Stimulated activated CD8-positive, alpha-beta memory T cell treated with anti-CD3 and anti-CD28 coated beads, Interleukin-15, amount 100 ng/mL, for 1 hour (primary cell): ENCODE data around the gene RAB9A.

Experiments used
- DNase-seq: peaks from one replicate; pipeline ENCODE4 v3.0.0-alpha.2; 2020; ENCODE audit warnings: low read depth

Gene RAB9A

DNA sequence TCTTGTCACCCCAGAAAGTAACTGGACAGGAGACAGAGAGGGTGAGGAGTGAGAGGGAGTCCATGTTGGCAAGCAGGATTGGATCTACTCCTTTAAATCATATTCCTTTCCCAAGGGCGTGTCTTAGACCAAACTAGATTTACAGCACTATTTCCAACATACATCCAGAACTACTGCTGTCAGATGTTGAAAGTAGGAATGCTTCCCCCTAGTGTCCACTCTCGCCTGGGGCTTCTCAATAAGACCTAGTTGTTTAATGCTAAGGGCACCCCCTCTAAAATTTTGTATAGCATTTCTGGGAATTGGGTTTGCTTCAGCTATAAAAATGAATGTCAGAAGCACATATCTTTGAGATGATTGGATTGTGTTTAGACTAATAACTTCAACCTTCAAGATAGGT, 58.9 kb downstream of the RAB9A start:
- DNase-seq: no peak

DNA sequence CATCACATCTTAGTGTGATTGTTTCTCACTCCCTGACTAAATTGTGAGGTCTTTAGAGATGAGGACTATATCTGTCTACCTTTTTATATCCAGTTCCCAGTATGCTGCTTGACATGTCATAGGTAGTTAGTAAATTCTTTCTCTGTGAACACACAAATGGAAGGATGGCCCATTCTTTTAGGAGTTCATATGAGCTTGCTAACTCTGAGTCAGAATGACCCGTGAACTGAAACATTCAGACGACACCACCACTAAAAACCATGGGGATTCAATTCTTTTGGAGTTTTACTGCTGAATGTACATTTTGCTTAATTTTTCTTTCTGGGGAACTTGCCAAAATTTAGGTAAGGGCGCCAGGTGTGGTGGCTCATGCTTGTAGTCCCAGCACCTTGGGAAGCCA, 59.6 kb downstream of the RAB9A start:
- no peak for DNase-seq

DNA sequence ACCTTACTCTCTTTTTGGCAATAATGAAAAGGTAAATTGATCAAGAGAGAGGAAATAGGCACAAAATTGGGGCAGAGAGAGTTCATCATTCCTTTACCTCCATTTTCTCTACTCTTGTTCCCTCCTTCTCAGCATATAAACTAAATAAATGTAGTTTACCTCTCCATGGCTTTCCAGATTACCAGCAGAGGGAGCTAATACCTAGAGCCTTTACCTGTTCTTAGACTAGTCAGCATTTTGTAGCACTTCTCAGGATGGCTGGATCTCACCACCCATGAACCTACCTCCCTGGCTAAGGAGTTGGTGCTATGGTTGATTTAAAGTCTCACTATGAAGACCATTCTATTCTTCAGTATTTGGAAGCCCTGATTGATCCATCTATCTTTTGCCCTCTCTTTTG, 61.3 kb downstream of the RAB9A start:
- no peak for DNase-seq

DNA sequence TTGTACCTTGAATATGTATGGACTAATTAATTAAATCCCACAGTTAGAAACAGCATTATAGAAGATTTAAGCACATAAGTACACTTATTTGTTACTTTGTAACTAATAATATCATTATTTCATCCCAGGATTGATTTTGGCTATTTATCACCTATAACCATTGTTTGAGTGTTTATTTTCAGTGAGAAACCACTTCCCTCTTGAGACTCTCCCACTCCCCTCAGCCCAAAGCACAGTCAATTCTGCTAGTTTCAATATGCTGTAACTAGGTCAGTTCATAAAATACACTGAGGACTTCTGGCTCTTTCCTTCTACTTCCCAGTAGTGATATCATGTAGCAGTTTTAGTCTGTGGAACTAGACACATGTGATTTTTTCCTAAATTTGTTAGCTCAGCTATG, 61.9 kb downstream of the RAB9A start:
- DNase-seq: no peak

DNA sequence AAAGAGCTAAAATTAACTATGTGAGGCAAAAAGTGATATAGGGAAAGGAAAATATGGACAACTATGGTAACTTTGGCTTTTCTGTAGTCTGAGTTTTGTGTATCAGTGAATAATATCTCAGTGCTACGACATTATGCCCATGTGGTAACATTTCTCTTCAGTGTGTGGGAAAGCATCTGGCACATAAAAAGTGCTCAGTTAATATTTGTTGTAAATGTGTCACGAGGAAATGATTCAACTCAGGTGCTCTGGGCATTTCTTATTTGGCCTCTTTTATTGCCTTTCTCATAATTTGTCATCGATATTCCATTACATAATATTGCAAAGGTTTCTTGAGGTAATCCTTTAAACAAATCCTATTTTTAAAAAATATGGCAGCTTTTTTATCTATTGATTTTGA, 63.2 kb downstream of the RAB9A start:
- no peak for DNase-seq

DNA sequence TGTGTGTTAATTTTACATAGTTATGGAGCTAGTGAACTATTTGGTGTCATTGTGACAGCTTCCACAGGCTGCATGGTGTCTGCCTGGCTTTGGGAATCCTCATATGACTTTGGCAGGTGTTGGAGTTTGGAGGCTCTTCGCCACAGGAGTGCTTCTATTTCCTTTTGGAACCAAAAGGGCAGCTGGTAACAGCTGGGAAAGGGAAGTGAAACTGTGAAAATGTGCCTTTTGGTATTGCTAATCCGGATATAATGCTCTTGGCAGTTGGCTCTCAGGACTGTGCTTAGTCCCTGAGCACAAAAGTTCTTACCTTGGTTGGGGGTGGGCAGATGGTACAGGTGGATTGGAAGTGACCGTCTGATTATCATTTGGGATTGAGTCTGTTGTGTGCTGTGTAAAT, 63.7 kb downstream of the RAB9A start:
- DNase-seq: no peak

DNA sequence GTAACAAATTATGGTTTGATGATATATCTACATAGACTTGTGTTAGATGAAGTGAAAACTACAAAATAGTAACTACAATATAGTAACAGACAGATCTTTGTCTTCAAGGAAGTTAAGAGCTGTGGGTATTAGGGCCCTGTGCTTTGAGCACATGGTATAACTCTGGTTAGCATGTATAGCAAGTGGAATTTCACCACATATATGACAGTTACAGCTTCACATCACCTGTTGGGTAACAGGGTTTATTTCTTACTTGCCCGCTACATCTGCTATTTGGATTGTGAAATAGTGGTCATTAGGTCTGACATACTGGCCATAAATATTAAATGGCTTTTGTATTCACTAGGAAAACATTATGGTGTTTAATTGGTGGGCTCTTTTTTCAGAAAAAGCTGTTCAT, 65.8 kb downstream of the RAB9A start:
- no peak for DNase-seq

DNA sequence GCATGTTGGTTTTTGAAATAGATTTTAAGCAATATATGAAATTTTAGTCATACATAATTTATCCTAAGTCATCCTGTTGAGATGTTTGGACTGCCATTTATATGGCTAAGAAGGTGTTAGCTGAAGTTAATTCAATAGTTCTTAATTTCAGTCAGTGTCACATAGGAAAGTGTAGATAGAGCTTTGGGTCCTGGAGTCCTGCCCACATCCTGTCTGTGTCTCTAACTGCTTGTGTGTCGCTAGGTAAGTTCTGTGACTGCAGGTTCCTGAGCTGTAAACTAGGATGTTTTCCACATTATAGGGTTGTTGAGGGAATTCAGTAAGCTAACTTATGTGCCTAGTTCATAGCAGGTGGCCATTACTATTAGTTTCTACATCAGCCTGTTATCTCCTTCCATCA, 66.3 kb downstream of the RAB9A start:
- no peak for DNase-seq

DNA sequence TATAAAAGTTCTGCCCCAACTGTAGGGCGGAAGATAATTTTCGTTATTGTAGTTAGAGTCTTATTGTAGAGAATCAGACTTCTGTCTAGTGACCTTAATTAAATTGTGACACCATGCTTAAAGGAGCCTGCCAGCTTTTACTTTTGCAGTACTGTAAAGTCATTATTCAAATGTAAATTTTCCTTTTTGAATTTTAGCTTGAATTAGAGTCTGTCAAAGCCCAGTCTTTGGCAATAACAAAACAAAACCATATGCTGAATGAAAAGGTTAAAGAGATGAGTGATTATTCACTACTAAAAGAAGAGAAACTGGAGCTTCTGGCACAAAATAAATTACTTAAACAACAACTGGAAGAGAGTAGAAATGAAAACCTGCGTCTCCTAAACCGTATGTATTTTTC, 67.5 kb downstream of the RAB9A start:
- no peak for DNase-seq

DNA sequence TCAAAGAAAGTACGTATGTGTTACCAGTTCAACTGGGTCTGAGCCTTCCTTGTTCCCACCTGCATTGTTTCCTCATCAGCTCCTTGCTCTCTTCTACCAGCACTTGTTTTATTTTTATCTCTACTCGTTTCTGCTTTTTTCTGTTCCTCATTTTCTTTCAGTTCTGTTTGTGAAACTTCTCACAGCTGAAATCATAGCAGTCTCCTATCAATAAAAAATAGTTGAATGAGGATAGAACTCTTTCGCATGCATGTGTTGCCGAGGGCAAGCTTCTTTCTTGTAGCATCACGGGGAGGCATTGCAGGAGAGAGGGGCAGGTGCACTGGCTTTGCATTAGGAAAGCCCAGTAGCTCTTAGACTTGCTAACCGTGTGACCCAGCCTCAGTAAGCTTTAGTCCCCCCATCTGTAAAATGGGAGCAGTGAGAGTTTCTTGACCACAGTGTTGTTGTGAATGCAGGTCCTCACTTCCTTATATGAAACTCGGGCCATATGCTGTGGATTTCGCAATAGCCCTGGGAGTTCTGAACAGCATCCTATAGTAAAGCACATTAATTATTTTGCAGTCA, 70.3 kb downstream of the RAB9A start:
- DNase-seq: no peak
